Effector memory CD8-positive, alpha-beta T cell (primary cell): ENCODE measurements around the gene SLC19A1.

Experiments used
- ATAC-seq: fragments of 150-1000 bp; cut with Tn5 transposase; replicated peaks from 2 replicates; pipeline ENCODE4 v1.10.0; 2021; ENCODE audit warnings: mild to moderate bottlenecking, moderate library complexity
- DNase-seq, 3 experiments: peaks; one replicate each; pipeline ENCODE4 v3.0.0; 2021
- H3K27ac Mint-ChIP-seq, 2 donors: one replicate each; pipeline ENCODE4 v1.8.0; 2022; ENCODE audit warnings: mild to moderate bottlenecking in 2 of 2, mixed read lengths in 2 of 2, moderate library complexity in 2 of 2
- H3K27me3 Mint-ChIP-seq, 2 donors: one replicate each; pipeline ENCODE4 v1.8.0; 2022; ENCODE audit warnings: mixed read lengths in 2 of 2
- H3K36me3 Mint-ChIP-seq: one replicate; pipeline ENCODE4 v1.8.0; 2022; ENCODE audit warnings: mild to moderate bottlenecking, moderate library complexity, mixed read lengths; ENCODE audit not compliant: insufficient read depth
- H3K4me1 Mint-ChIP-seq, 2 donors: one replicate each; pipeline ENCODE4 v1.8.0; 2022; ENCODE audit warnings: low read depth in 2 of 2, mixed read lengths in 2 of 2
- H3K4me3 Mint-ChIP-seq, 2 donors: one replicate each; pipeline ENCODE4 v1.8.0; 2022; ENCODE audit warnings: mild to moderate bottlenecking in 2 of 2, mixed read lengths in 2 of 2, moderate library complexity in 2 of 2
- H3K9me3 Mint-ChIP-seq, 2 donors: one replicate each; pipeline ENCODE4 v1.8.0; 2022; ENCODE audit warnings: mixed read lengths in 2 of 2

SLC19A1 gene

DNA sequence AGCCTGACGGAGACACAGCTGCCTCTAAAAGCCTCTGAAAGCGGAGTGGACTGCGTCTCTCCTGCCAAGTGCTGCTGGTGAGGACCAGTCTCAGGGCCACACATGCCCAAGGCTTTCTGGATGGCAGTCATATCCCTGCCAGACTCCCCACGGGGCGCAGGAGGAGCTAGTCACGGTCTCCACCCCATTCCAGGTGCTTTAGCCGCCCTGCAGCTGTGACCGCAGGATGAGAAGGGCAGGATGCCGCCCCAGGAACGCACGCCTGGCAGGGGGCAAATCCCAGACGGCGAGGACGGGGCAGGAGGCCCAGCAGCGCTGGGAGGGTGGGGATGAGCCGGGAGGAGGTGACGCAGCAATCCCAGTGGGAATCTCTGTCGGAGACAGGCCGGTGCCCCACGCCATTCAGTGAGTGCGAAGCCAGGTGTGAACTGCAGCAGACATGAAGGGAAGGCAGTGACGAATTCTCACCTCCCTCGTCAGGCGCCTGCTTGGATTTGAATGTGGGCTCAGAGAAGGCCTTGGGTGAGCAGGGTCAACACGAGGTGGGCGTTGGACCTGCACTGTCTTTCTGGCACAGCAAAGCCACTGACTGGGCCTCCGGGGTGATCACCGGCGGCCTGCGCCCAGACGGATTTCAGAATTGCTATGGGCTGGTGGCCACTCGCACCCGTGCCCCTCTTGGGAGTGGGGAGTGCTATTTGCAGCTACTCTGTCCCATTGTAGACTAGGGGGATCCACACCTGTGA is 38.5 kb upstream of the SLC19A1 start:
- peaks cover 0 to 2% of the 10 kb centered on the region in 2 donors for H3K4me1 Mint-ChIP-seq
- ATAC-seq: no peak
- H3K4me3 Mint-ChIP-seq: no peak overlapping the region

DNA sequence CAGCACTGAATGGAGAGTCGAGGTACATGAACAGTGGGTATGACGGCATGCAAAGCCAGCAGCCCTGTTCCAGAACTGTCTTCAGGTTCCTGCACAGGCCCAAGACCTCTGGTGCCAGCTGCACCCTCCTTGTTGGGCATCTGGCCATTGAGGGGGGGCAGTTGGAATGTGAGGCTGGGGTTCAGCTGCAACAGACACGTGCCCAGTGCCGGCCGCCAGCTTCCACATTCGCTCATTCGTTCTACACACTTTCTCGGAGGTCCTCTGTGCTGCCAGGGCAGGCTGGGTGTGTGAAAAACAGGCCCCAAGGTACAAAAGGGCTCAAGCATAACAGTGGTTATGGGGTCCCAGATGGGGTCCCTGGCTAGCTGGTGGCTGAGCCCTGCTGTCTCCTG is 37.9 kb upstream of the SLC19A1 start:
- ATAC-seq (no peak), DNase-seq (no peak)
- H3K36me3 Mint-ChIP-seq: no peaks in the 10 kb centered on the region
- no peaks in the 10 kb centered on the region for H3K9me3 Mint-ChIP-seq
- no peak overlapping the region for H3K4me3 Mint-ChIP-seq
- no peak overlapping the region for H3K27ac Mint-ChIP-seq
- H3K4me1 Mint-ChIP-seq: peaks cover 0 to 2% of the 10 kb centered on the region in 2 donors
- H3K27me3 Mint-ChIP-seq: peaks cover 0 to 45% of the 10 kb centered on the region in 2 donors

More for the DNA sequence above, 38.5 kb upstream of the SLC19A1 start:
- Mint-ChIP-seq H3K27ac (no peak overlapping the region), H3K36me3 (no peaks in the 10 kb centered on the region), H3K27me3 (peaks cover 0 to 44% of the 10 kb centered on the region in 2 donors), H3K9me3 (no peaks in the 10 kb centered on the region)
- no peak for DNase-seq

DNA sequence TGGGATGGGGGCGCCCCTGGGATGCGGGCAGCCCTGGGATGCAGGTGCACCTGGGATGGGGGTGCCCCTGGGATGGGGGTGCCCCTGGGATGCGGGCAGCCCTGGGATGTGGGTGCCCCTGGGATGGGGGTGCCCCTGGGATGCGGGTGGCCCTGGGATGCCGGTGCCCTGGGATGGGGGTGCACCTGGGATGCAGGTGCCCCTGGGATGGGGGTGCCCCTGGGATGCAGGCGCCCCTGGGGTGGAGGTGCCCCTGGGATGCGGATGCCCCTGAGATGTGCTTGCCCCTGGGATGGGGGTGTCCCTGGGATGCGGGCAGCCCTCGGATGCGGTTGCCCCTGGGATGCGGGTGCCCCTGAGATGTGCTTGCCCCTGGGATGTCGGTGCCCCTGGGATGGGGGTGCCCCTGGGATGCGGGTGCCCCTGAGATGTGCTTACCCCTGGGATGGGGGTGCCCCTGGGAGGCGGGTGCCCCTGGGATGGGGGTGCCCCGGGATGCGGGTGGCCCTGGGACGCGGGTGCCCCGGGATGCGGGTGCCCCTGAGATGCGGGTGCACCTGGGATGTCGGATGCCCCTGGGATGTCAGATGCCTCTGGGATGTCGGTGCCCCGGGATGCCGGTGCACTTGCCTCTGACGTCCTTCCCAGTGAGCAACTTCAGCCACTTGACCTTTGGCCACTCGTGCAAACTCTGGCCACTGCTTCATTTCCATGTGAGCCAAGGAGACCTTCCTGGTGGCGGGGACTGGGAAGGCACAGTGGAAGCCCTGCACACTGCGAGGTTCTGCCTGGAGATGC is 37.3 kb upstream of the SLC19A1 start:
- Mint-ChIP-seq H3K27me3 (peaks cover 0 to 40% of the 10 kb centered on the region in 2 donors), H3K9me3 (no peaks in the 10 kb centered on the region), H3K4me3 (no peak overlapping the region), H3K36me3 (no peaks in the 10 kb centered on the region), H3K4me1 (peaks cover 0 to 2% of the 10 kb centered on the region in 2 donors), H3K27ac (no peak overlapping the region)
- ATAC-seq (no peak), DNase-seq (no peak)

DNA sequence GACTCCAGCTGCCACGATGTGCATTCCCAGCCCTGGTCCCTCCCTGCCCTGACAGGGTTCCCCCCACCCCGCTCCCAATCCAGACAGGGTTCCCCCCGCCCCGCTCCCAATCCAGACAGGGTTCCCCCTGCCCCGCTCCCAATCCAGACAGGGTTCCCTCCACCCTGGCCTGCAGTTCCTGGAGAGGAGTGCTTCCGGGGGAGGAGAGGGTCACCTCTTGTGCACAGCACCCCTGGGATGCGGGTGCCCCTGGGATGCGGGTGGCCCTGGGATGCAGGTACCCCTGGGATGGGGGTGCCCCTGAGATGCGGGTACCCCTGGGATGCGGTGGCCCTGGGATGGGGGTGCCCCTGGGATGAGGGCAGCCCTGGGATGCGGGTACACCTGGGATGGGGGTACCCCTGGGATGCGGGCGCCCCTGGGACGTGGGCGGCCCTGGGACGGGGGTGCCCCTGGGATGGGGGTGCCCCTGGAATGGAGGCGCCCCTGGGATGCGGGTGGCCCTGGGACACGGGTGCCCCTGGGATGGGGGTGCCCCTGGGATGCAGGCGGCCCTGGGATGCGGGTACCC is 36.7 kb upstream of the SLC19A1 start:
- DNase-seq (no peak), ATAC-seq (no peak)
- no peaks in the 10 kb centered on the region for H3K9me3 Mint-ChIP-seq
- peaks cover 0 to 2% of the 10 kb centered on the region in 2 donors for H3K4me1 Mint-ChIP-seq
- H3K27ac Mint-ChIP-seq: no peak overlapping the region
- no peak overlapping the region for H3K4me3 Mint-ChIP-seq
- H3K27me3 Mint-ChIP-seq: peaks cover 0 to 36% of the 10 kb centered on the region in 2 donors
- no peaks in the 10 kb centered on the region for H3K36me3 Mint-ChIP-seq

DNA sequence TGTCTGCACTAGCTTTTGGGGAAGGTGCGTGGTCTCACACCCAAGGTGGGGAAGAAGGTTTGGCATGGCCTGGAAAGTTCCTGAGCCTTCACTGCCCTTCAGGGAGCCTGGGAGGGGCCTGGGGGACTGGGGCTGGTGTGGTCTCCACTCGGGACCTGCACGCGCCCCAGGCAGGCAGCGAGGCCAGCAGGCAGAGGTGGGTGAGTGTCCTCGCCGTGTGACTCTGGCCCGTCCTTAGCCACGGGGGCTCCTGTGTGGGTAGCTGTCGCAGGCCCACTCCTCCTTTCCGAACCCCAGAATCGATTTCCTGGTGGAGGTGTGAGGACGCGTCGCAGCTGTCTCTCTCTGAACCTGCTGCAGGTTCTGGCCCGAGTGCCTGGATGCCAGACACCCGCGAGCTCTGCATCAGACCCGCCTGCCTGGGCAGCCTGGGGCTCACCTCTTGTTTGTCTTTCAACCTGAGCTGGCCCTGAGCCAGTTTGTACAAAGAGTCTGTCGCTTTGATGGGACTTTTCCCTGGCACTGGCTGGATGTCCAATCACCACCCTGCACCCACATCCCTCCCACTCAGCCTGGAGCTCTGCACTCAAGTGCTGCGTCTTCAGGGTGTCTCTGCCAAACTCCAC is 36.0 kb upstream of the SLC19A1 start:
- peaks cover 0 to 36% of the 10 kb centered on the region in 2 donors for H3K27me3 Mint-ChIP-seq
- no peaks in the 10 kb centered on the region for H3K36me3 Mint-ChIP-seq
- no peak overlapping the region for H3K4me3 Mint-ChIP-seq
- no peaks in the 10 kb centered on the region for H3K9me3 Mint-ChIP-seq
- ATAC-seq (no peak), DNase-seq (no peak)
- H3K27ac Mint-ChIP-seq: no peak overlapping the region
- H3K4me1 Mint-ChIP-seq: peaks cover 0 to 2% of the 10 kb centered on the region in 2 donors

DNA sequence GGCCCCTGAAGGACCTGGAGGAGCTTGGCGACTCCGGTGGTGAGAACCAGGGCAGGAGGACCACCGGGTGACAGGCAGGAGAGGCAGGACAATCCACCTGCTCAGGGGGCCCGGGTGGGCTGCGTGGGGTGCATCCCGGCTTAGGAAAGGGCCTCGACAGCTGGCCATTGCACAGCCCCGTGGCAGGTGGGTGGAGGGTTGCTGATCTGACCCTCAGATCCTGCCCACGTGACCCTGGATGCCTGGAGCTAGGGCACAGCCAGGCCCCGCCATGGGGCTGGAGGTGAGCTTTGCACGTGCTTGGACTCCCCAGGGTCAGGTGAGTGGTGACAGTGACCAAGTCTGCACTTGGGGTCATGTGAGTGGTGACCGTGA is 35.5 kb upstream of the SLC19A1 start:
- no peak overlapping the region for H3K4me3 Mint-ChIP-seq
- H3K4me1 Mint-ChIP-seq: peaks cover 0 to 2% of the 10 kb centered on the region in 2 donors
- DNase-seq (no peak), ATAC-seq (no peak)
- H3K27ac Mint-ChIP-seq: no peak overlapping the region
- H3K36me3 Mint-ChIP-seq: no peaks in the 10 kb centered on the region
- peaks cover 0 to 36% of the 10 kb centered on the region in 2 donors for H3K27me3 Mint-ChIP-seq
- H3K9me3 Mint-ChIP-seq: no peaks in the 10 kb centered on the region

DNA sequence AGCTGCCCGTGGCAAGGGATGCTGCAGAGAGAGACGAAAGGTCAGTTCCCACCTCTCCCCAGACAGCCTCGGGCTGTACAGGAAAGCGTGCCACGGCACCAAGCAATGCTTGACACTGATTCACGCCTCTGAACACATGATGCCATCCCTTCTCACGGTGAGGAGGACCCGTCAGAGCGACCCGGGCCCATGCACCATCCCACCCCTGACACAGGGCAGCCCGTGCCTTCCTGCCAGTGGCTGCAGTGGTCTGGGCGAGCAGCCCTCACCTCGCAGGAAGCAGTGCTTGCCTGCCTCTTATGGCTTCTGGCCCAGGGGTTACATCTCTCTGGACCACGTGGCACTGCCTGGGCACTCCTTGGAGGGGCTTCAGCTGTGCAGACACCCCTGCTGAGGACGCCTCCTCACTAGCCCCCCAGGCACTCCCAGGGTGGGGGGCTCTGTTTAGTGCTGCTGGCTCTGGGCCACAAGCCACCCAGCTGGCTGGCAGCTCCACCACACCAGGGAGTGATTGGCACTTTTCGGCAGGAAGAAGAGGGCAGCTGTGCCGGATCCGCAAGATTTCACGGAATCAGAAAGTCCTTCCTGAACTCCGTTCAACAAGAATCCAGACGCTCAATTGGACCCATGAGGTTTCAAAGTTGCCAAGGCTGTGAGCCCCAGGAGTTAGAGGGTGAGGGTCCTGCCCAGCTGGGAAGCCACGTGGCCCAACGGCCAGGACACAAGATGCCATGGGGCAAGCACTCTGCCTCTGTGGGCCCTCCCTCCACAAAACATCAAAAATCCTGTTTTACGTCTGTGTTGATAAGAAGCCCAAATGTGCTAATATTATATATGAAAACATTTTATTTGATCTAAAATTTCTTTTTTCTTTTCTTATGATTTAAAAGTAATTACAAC is 34.8 kb upstream of the SLC19A1 start:
- H3K9me3 Mint-ChIP-seq: no peaks in the 10 kb centered on the region
- H3K4me3 Mint-ChIP-seq: no peak overlapping the region
- peaks cover 0 to 2% of the 10 kb centered on the region in 2 donors for H3K4me1 Mint-ChIP-seq
- no peak for ATAC-seq
- no peak for DNase-seq
- H3K27ac Mint-ChIP-seq: no peak overlapping the region
- peaks cover 0 to 35% of the 10 kb centered on the region in 2 donors for H3K27me3 Mint-ChIP-seq
- no peaks in the 10 kb centered on the region for H3K36me3 Mint-ChIP-seq

DNA sequence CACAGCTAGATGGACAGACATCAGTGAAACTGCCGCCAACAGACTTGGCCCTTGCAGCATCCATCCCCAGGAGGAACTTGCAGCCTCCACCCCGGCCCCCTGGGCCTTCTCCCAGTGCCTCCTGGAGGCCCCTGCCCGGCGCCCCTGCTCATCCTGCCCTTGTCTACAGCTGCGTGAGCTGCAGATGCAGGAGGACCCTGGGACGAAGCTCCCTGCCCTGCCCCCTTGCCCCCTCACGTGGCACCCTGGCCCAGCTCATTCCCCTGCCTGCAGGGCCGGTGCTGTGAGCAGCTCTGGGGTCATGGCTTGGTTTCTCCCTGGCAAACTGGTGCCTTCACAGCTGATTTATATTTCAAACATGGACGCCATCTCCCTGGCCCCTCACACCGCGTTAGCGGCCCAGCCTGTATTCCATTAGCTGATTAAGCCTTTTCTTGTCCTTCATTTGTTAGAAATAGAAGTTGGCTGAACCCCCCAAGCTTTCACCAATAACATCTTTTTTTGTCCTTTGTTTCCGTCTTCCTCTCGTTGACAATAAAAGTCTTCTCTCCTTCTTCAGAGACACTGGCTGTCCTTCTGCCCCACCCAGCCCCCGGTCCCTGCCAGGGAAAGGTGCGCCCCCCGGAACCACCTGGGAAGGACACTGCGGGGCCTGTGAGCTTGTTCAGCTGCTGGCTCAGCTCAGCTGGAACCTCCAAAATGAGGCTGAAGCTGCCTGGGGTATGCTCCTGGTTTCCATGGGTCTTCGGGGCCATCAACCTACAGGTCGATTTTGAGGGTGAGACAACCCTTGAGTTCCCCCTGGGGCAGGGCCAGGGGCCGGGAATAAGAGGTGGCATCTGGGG is 34.0 kb upstream of the SLC19A1 start:
- peaks cover 0 to 2% of the 10 kb centered on the region in 2 donors for H3K4me1 Mint-ChIP-seq
- no peak overlapping the region for H3K27ac Mint-ChIP-seq
- no peaks in the 10 kb centered on the region for H3K9me3 Mint-ChIP-seq
- no peak for DNase-seq
- peaks cover 0 to 34% of the 10 kb centered on the region in 2 donors for H3K27me3 Mint-ChIP-seq
- no peaks in the 10 kb centered on the region for H3K36me3 Mint-ChIP-seq
- ATAC-seq: no peak
- H3K4me3 Mint-ChIP-seq: no peak overlapping the region

DNA sequence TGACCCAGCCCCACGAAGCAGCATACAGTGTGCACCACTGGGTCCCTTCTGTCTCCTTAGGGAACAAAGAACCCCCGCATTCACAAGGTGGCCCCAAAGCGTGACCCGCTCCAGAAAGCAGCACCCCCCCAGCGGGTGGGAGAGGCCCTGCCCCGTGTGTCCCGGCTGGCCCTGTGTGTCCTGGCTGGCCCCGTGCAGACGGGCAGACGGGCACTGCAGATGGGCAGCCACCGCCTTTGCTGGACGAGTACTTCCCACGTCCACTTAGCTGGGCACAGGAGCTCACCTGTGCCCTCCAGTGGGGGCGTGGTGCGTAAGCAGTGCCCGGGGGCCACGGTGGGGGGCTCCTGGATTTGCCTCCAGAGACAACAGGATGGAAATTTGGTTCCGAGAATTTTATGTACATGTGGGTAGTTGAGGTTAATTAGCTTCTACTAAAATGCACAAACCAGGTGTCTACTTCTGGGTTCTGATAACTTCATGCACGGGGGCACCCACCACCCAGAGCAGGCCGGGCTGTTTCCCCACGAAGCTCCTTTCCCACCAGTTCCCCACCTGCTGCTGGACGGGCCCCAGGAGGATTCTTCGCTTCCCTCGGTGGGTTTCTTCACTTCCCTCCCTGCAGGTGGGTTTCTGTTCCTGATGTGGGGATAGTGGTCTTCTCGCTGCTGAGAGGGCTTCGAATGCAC is 33.2 kb upstream of the SLC19A1 start:
- Mint-ChIP-seq H3K4me3 (no peak overlapping the region), H3K4me1 (peaks cover 0 to 2% of the 10 kb centered on the region in 2 donors), H3K36me3 (no peaks in the 10 kb centered on the region), H3K9me3 (no peaks in the 10 kb centered on the region), H3K27ac (no peak overlapping the region), H3K27me3 (peaks cover 0 to 27% of the 10 kb centered on the region in 2 donors)
- ATAC-seq: no peak
- no peak for DNase-seq

DNA sequence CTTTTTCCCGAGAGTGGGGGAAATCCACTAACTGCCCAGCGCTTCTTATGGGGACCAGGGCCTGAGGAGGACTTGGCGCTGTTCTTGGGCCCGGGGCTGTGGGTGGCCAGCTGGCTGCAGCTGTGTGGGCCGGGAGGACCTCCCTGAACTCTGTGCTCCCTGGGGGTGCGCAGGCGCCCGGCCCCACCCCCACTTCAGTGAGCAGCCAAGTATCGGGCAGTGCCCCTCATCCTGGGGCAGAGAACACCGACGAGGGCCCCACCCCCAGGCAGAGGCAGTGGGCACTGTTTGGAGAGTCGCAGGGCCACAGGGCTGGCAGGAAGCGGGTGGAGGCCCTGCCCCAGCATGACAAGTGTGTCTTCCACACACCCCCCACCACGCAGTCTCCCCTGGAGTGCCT is 32.5 kb upstream of the SLC19A1 start:
- H3K36me3 Mint-ChIP-seq: no peaks in the 10 kb centered on the region
- ATAC-seq: no peak
- H3K4me1 Mint-ChIP-seq: peaks cover 0 to 2% of the 10 kb centered on the region in 2 donors
- no peak overlapping the region for H3K27ac Mint-ChIP-seq
- no peaks in the 10 kb centered on the region for H3K9me3 Mint-ChIP-seq
- H3K4me3 Mint-ChIP-seq: no peak overlapping the region
- H3K27me3 Mint-ChIP-seq: peaks cover 0 to 24% of the 10 kb centered on the region in 2 donors
- DNase-seq: no peak

DNA sequence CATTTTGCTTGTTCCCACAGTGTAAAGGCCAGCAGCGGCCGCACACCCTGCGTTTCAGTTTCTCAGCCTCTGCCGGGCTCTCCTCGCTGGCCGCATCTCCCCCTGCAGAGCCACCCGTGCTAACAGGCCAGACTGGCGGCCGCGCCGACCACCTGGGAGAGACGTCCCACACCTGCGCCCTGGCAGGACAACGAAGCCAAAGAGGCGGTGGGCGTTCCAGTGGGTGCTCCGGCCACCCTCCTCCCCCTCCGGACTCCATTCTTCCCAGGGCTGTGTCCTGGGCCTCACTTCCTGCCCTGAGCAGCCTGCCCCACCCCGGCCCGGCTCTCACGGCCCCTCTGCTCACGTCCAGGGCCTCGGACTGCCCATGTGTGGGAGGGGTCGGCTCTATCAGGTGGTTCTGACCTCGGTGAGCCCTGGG is 31.9 kb upstream of the SLC19A1 start:
- Mint-ChIP-seq H3K9me3 (no peaks in the 10 kb centered on the region), H3K27ac (no peak overlapping the region), H3K4me1 (peaks cover 0 to 2% of the 10 kb centered on the region in 2 donors), H3K36me3 (no peaks in the 10 kb centered on the region), H3K4me3 (no peak overlapping the region), H3K27me3 (peaks cover 0 to 24% of the 10 kb centered on the region in 2 donors)
- no peak for DNase-seq
- no peak for ATAC-seq
